ENCODE results near the gene MYO5B.

The MYO5B gene

GRCh38 chr18:50011813-50012435 lies 183.0 kb downstream of the MYO5B start:
- no peak for DNase-seq (ENCODE audit: low read depth)

- DNase-seq (ENCODE audit: low read depth), result no peak
Measured at GRCh38 chr18:50009773-50010335, 185.1 kb downstream of the MYO5B start.

- no peak for DNase-seq (ENCODE audit: low read depth)
Measured at GRCh38 chr18:50008306-50008705, 186.6 kb downstream of the MYO5B start.

GRCh38 chr18:50006470-50007046 lies 188.4 kb downstream of the MYO5B start:
- DNase-seq (ENCODE audit: low read depth), result no peak

- DNase-seq (ENCODE audit: low read depth), result no peak
Measured at GRCh38 chr18:50004013-50004412, 190.9 kb downstream of the MYO5B start.

- no peak for DNase-seq (ENCODE audit: low read depth)
Measured at GRCh38 chr18:50002781-50003180, 192.2 kb downstream of the MYO5B start.

- DNase-seq (ENCODE audit: low read depth), result no peak
Measured at GRCh38 chr18:50000227-50000626, 194.7 kb downstream of the MYO5B start.

- DNase-seq (ENCODE audit: low read depth), result no peak
Measured at GRCh38 chr18:49999128-49999527, 195.8 kb downstream of the MYO5B start.

GRCh38 chr18:49997558-49997957 lies 197.4 kb downstream of the MYO5B start:
- DNase-seq (ENCODE audit: low read depth), result no peak

- no peak for DNase-seq (ENCODE audit: low read depth)
Measured at GRCh38 chr18:49994410-49994809, 200.5 kb downstream of the MYO5B start.

- DNase-seq (ENCODE audit: low read depth), result no peak
Measured at GRCh38 chr18:49993299-49993698, 201.6 kb downstream of the MYO5B start.

GRCh38 chr18:49988733-49989132 lies 206.2 kb downstream of the MYO5B start:
- DNase-seq (ENCODE audit: low read depth), result no peak

GRCh38 chr18:49988101-49988500 lies 206.8 kb downstream of the MYO5B start:
- DNase-seq (ENCODE audit: low read depth), result no peak

GRCh38 chr18:49985236-49985635 lies 209.7 kb downstream of the MYO5B start:
- no peak for DNase-seq (ENCODE audit: low read depth)

- no peak for DNase-seq (ENCODE audit: low read depth)
Measured at GRCh38 chr18:49980896-49981295, 214.1 kb downstream of the MYO5B start.

GRCh38 chr18:49976795-49977560 lies 218.0 kb downstream of the MYO5B start:
- DNase-seq (ENCODE audit: low read depth), result no peak

- no peak for DNase-seq (ENCODE audit: low read depth)
Measured at GRCh38 chr18:49976001-49976400, 218.9 kb downstream of the MYO5B start.

- DNase-seq (ENCODE audit: low read depth), result no peak
Measured at GRCh38 chr18:49974079-49974478, 220.9 kb downstream of the MYO5B start.

GRCh38 chr18:49973592-49973991 lies 221.4 kb downstream of the MYO5B start:
- no peak for DNase-seq (ENCODE audit: low read depth)

GRCh38 chr18:49972535-49972934 lies 222.4 kb downstream of the MYO5B start:
- DNase-seq (ENCODE audit: low read depth), result no peak

GRCh38 chr18:49971462-49971861 lies 223.5 kb downstream of the MYO5B start:
- DNase-seq (ENCODE audit: low read depth), result no peak

GRCh38 chr18:49970319-49970718 lies 224.6 kb downstream of the MYO5B start:
- DNase-seq (ENCODE audit: low read depth), result no peak

Data from activated T-helper 9 cell treated with anti-CD3 and anti-CD28 coated beads, Interleukin-2, amount 50 U/mL, for 16 hours (primary cell).